ENCODE results near the gene PRR16. TPM values are rescaled to one million over a fixed set of nuclear protein-coding genes. Genes with fewer than 3 reads are reported as not detected.

The PRR16 gene
- polyA plus RNA-seq, 2 of the 4 experiments (the other 2 are of a cell fraction) = 0.05 TPM; not detected in 1

DNA sequence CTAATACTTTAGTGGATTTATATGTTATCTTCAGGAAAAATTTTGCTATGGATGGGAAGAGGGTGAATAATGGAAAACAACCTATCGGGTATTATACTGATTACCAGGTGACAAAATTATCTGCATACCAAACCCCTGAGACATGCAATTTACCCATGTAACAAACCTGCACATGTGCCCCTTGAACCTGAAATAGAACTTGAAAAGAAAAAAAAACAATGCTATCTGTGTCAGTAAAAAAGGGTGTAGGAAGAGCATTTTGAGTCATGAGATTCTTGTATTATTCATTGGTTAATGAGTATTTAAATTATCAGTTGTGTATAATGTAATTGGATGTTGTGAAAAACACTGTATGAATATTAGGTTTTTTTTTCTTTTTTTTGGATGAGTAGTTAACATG, 75.4 kb downstream of the PRR16 start:
- WGBS (ENCODE audit: missing lambda C conversion rate) = 88% methylated on average over 1 of the region's 1 CpG
- CTCF ChIA-PET = no interaction called here

DNA sequence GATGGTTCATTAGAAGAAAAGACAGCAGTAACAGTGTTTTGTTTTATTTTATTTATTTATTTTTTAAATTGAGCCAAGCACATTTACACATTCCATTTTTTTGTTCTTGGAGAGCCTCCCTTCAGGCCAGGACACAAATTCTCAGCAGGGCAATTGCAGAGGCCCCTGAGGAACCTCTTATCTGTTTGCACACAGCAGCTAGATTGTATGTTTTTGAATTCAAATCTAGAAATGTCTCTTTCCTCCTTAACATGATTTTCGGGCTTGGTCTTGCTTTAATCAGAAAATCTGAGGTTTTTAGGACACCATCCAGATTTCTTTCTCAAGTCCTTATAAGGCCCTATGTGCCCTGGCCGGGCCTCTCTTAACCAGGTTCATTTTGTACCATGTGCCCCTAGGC, 76.0 kb downstream of the PRR16 start:
- ChIA-PET POLR2A (no interaction called here), CTCF (interaction anchor here (0.7 kb wide), 1 partner anchor 1047 kb away, joined by 3 read pairs; no protein-coding TSS in a partner anchor)
- H3K4me2 ChIP-seq = no peak overlapping the region
- TF ChIP-seq RAD21 (conservative IDR thresholded peaks at IDR 0.05 in 1 of 2, IDR thresholded peaks at IDR 0.05 in 1 of 2) = no peak
- TF ChIP-seq RARB (CRISPR knock-in tag; IDR thresholded peaks at IDR 0.05) = no peak
- TF ChIP-seq POLR2A (IDR thresholded peaks at IDR 0.05; ENCODE audit: low read length) = no peak
- no peak for TF ChIP-seq ESRRA (IDR thresholded peaks at IDR 0.05; ENCODE audit: borderline replicate concordance, low read length)
- no peak for TF ChIP-seq BHLHE40 (IDR thresholded peaks at IDR 0.05; ENCODE audit: low read depth, low read length)
- no peak for TF ChIP-seq POLR2AphosphoS2 (conservative IDR thresholded peaks at IDR 0.05; ENCODE audit: low read length)
- TF ChIP-seq MAFK (IDR thresholded peaks at IDR 0.05; ENCODE audit: partially characterized antibody) = no peak
- TF ChIP-seq, protein P1, sequence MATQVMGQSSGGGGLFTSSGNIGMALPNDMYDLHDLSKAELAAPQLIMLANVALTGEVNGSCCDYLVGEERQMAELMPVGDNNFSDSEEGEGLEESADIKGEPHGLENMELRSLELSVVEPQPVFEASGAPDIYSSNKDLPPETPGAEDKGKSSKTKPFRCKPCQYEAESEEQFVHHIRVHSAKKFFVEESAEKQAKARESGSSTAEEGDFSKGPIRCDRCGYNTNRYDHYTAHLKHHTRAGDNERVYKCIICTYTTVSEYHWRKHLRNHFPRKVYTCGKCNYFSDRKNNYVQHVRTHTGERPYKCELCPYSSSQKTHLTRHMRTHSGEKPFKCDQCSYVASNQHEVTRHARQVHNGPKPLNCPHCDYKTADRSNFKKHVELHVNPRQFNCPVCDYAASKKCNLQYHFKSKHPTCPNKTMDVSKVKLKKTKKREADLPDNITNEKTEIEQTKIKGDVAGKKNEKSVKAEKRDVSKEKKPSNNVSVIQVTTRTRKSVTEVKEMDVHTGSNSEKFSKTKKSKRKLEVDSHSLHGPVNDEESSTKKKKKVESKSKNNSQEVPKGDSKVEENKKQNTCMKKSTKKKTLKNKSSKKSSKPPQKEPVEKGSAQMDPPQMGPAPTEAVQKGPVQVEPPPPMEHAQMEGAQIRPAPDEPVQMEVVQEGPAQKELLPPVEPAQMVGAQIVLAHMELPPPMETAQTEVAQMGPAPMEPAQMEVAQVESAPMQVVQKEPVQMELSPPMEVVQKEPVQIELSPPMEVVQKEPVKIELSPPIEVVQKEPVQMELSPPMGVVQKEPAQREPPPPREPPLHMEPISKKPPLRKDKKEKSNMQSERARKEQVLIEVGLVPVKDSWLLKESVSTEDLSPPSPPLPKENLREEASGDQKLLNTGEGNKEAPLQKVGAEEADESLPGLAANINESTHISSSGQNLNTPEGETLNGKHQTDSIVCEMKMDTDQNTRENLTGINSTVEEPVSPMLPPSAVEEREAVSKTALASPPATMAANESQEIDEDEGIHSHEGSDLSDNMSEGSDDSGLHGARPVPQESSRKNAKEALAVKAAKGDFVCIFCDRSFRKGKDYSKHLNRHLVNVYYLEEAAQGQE (IDR thresholded peaks at IDR 0.05) = no peak
- no peak for TF ChIP-seq CHD2 (IDR thresholded peaks at IDR 0.05; ENCODE audit: low read length, partially characterized antibody)
- no peak for TF ChIP-seq ZC3H11A (IDR thresholded peaks at IDR 0.05)
- no peak for TF ChIP-seq TP53 (CRISPR knock-in tag; IDR thresholded peaks at IDR 0.05)
- no peak for TF ChIP-seq EHMT2 (IDR thresholded peaks at IDR 0.05; ENCODE audit: low read depth)
- TF ChIP-seq CBX2 (IDR thresholded peaks at IDR 0.05; ENCODE audit: borderline replicate concordance, low read depth) = no peak
- TF ChIP-seq EHF (CRISPR knock-in tag; IDR thresholded peaks at IDR 0.05) = no peak
- H3K4me3 ChIP-seq = no peak overlapping the region
- FAIRE-seq (no peak), ATAC-seq (no peak), DNase-seq (ENCODE audit: low read depth in 1 of 2, low spot score in 1 of 2) (no peak)
- WGBS (ENCODE audit: missing lambda C conversion rate) = 14% methylated on average over 2 of the region's 2 CpGs
- no peak overlapping the region for H3K27ac ChIP-seq
- H3K9me3 ChIP-seq = no peaks in the 10 kb centered on the region
- no peaks in the 10 kb centered on the region for H3K4me1 ChIP-seq

More for the DNA sequence above, 75.4 kb downstream of the PRR16 start:
- H3K4me3 ChIP-seq = no peak overlapping the region
- TF ChIP-seq TP53 (CRISPR knock-in tag; IDR thresholded peaks at IDR 0.05) = no peak
- TF ChIP-seq POLR2AphosphoS2 (conservative IDR thresholded peaks at IDR 0.05; ENCODE audit: low read length) = no peak
- TF ChIP-seq NR3C1 (IDR thresholded peaks at IDR 0.05) = no peak
- no peak for TF ChIP-seq CHD2 (IDR thresholded peaks at IDR 0.05; ENCODE audit: low read length, partially characterized antibody)
- no peak for TF ChIP-seq RAD21 (conservative IDR thresholded peaks at IDR 0.05 in 1 of 2, IDR thresholded peaks at IDR 0.05 in 1 of 2)
- no peak for TF ChIP-seq EHMT2 (IDR thresholded peaks at IDR 0.05; ENCODE audit: low read depth)
- TF ChIP-seq, protein P2, sequence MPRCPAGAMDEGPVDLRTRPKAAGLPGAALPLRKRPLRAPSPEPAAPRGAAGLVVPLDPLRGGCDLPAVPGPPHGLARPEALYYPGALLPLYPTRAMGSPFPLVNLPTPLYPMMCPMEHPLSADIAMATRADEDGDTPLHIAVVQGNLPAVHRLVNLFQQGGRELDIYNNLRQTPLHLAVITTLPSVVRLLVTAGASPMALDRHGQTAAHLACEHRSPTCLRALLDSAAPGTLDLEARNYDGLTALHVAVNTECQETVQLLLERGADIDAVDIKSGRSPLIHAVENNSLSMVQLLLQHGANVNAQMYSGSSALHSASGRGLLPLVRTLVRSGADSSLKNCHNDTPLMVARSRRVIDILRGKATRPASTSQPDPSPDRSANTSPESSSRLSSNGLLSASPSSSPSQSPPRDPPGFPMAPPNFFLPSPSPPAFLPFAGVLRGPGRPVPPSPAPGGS (IDR thresholded peaks at IDR 0.05) = no peak
- TF ChIP-seq ZFP36 (IDR thresholded peaks at IDR 0.05; ENCODE audit: borderline replicate concordance, partially characterized antibody) = no peak
- no peak for TF ChIP-seq JUNB (IDR thresholded peaks at IDR 0.05)
- no peak for TF ChIP-seq HDAC2 (IDR thresholded peaks at IDR 0.05)
- TF ChIP-seq ZSCAN20 (CRISPR knock-in tag; IDR thresholded peaks at IDR 0.05) = no peak
- no peak for TF ChIP-seq HOXB5 (CRISPR knock-in tag; IDR thresholded peaks at IDR 0.05)
- no peak for TF ChIP-seq RNF2 (IDR thresholded peaks at IDR 0.05; ENCODE audit: borderline replicate concordance, low read depth)
- ATAC-seq (no peak), FAIRE-seq (no peak), DNase-seq (ENCODE audit: low read depth in 1 of 2, low spot score in 1 of 2) (no peak)
- no peak overlapping the region for H3K27ac ChIP-seq
- H3K4me2 ChIP-seq = no peak overlapping the region
- no peaks in the 10 kb centered on the region for H3K9me3 ChIP-seq
- no peaks in the 10 kb centered on the region for H3K4me1 ChIP-seq
- POLR2A ChIA-PET = no interaction called here
